Uterus (tissue), 2 donors: Measurements from ENCODE around the gene SCTR.

Experiments
- CTCF ChIP-seq, 4 experiments: fragments of 200-600 bp in 2 of 4; fragments of 450-650 bp in 2 of 4; sonication (generic) in 2 of 4; IDR thresholded peaks; one replicate each; pipeline ENCODE4 v1.5.1; 2016 to 2019; ENCODE audit warnings: antibody characterized with exemption in 4 of 4, mild to moderate bottlenecking in 2 of 4, moderate library complexity in 1 of 4
- POLR2A ChIP-seq, 2 donors: fragments of 450-650 bp; IDR thresholded peaks; one replicate each; pipeline ENCODE4 v1.6.1; 2016; ENCODE audit warnings: antibody characterized with exemption in 2 of 2, mild to moderate bottlenecking in 1 of 2, moderate library complexity in 1 of 2

DNA sequence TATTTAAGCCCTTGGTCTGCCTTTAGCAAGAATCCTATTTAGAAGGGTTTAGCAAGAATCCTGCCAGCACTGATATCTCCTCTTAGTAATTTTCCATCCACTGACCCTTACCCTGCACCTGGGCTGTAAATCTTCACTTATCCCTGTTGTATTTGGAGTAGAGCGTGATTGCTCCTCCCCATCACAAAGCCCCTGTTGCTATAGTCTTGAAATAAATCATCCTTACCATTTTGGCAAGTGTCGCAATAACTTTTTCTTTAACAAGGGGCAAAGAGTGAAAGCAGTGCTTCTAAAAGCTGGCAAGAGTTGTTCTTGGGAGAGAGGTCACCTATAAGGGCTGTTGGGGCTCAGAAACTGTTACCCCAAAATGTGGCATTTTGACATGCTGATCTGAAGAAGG is 3.7 kb upstream of the SCTR start:
- TF ChIP-seq CTCF (IDR thresholded peaks at IDR 0.05): no peak
- no peak for TF ChIP-seq POLR2A (IDR thresholded peaks at IDR 0.05)
